HL-60 (cell line): ENCODE results near the gene POU2F2.

Experiments used
- DNase-seq, 2 experiments: peaks; one replicate each; pipeline ENCODE4 v3.0.0-alpha.2; 2010 to 2020; ENCODE audit warnings: low read depth in 1 of 2, low spot score in 1 of 2
- H3K27ac ChIP-seq: fragments of 250-450 bp; sonication (Bioruptor Pico); replicated peaks from 2 replicates; pipeline ENCODE4 v1.5.1; 2020; ENCODE audit warnings: mild to moderate bottlenecking, moderate library complexity
- H3K27me3 ChIP-seq: fragments of 250-450 bp; sonication (Bioruptor Pico); 2 replicates; pipeline ENCODE4 v1.5.1; 2021; ENCODE audit warnings: mild to moderate bottlenecking, moderate library complexity; ENCODE audit not compliant: insufficient read depth, poor library complexity, severe bottlenecking
- H3K4me3 ChIP-seq: replicated peaks from 2 replicates; pipeline ENCODE4 v1.5.1; 2011; ENCODE audit warnings: mild to moderate bottlenecking, control low read depth, low read length; ENCODE audit not compliant: insufficient read depth
- CTCF ChIP-seq: IDR thresholded peaks from one replicate; pipeline ENCODE4 v1.5.1; 2011; ENCODE audit warnings: low read length, control low read depth, inconsistent platforms; ENCODE audit not compliant: insufficient read depth
- GABPA ChIP-seq: IDR thresholded peaks from 2 replicates; pipeline ENCODE4 v1.6.1; 2012; ENCODE audit warnings: low read depth
- POLR2AphosphoS5 ChIP-seq: IDR thresholded peaks from 2 replicates; pipeline ENCODE4 v1.6.1; 2012; ENCODE audit warnings: low read depth
- REST ChIP-seq: IDR thresholded peaks from 2 replicates; pipeline ENCODE4 v1.6.1; 2012; ENCODE audit warnings: low read depth; ENCODE audit not compliant: insufficient replicate concordance
- SPI1 ChIP-seq: IDR thresholded peaks from 2 replicates; pipeline ENCODE4 v1.6.1; 2012; ENCODE audit warnings: low read depth, mild to moderate bottlenecking, borderline replicate concordance

Gene POU2F2

DNA sequence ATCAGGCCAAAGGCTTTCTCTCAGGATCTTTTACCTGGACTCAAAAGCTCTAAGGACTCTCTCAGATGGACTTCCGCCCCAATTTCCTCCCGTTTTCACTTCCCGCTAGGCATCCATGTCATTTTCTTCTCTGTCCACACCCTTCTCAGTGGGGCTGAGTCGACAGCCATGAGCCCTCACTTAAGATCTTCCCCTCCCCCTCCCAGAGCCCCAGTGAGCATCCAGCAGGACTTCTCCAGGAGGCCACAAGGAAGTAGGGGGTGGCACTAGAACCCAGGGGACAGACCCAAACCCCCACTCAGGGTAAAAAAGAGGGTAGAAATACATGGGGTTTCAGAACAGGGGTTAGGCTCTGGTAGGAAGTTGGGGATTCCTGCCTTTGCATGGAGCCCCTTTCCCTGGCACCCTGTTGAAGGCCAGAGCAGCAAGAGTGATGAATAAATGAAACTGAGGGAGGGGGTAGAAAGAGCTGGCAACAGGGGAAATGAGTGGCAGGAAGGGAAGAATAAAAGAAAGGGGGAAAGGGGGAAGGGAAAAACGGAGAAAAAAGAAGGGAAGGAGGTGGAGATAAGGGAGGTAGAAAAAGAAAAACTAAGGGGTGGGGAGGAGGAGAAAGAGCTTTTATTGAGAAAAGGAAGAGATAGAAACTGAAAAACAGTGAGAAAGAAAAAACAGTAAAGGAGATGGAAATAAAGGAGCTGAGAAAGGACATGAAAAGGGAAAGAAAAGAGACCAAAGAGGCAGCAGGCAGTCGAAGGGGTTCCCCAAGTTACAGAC, 42.9 kb upstream of the POU2F2 start:
- peaks cover 38% of the 10 kb centered on the region for H3K27me3 ChIP-seq
- H3K4me3 ChIP-seq, result no peak overlapping the region
- no peak for DNase-seq
- no peak overlapping the region for H3K27ac ChIP-seq
- TF ChIP-seq GABPA, result no peak
- no peak for TF ChIP-seq REST
- TF ChIP-seq POLR2AphosphoS5, result no peak
- no peak for TF ChIP-seq SPI1
- TF ChIP-seq CTCF, result no peak

GRCh38 chr19:42174188-42174587, 41.9 kb upstream of the POU2F2 start:
- no peak overlapping the region for H3K4me3 ChIP-seq
- TF ChIP-seq GABPA (no peak), CTCF (no peak), POLR2AphosphoS5 (no peak), SPI1 (no peak), REST (no peak)
- peaks cover 37% of the 10 kb centered on the region for H3K27me3 ChIP-seq
- H3K27ac ChIP-seq, result no peak overlapping the region
- DNase-seq, result no peak

DNA sequence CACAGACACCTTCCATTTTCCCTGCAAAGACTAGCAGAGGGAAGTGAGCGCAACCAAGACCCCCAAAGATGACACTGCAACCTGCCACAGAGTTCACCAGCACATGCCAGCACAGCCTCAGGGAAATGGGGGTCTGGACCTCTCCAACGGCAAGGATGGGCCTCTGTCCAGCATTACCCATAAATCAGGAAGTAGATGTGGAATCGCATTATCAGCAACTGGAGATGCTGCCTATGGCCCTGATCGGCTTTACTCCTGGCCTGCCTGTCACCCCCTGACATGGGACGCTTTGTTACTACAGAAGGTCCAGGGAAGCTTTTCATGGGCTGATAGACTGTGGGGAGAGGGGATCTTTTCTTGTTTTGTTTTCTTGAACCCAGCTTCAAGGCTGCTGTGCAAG, 41.4 kb upstream of the POU2F2 start:
- no peak for DNase-seq
- H3K4me3 ChIP-seq, result no peak overlapping the region
- peaks cover 32% of the 10 kb centered on the region for H3K27me3 ChIP-seq
- no peak overlapping the region for H3K27ac ChIP-seq
- TF ChIP-seq REST (peak; percentile 78), POLR2AphosphoS5 (no peak)
